ENCODE measurements around the gene FBXO30.

The FBXO30 gene

DNA sequence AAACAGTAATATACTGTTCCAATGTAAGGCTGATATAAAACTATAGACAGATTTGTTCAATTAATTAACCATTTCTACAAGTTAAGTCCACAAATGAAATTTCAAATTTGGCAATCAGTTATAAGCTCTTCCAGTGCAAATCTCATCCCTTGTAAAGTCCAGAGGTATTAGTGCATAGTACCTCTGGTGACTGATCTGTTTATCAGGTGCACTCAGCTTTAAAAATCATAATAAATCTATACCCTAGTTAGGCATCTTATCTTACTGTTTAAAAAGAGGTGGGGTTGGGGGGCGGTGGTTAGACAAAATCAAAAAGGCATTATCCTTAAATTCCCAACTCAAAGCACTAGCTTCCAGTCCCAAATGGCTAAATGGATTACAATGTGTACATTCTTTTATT lies 2.9 kb downstream of the FBXO30 start:
- Histone ChIP-seq H3K27me3 (no peaks in the 10 kb centered on the region), H3K9me3 (no peaks in the 10 kb centered on the region), H3K4me3 (ENCODE audit: low read depth in 1 of 2, low read length in 1 of 2) (no peak overlapping the region), H3K36me3 (no peaks in the 10 kb centered on the region), H3K27ac (no peak overlapping the region), H3K4me1 (ENCODE audit: control insufficient read depth in 1 of 2, insufficient read depth in 1 of 2, low read depth in 1 of 2, low read length in 1 of 2) (peaks cover 27 to 34% of the 10 kb centered on the region in 2 experiments)
- TF ChIP-seq, protein P1, sequence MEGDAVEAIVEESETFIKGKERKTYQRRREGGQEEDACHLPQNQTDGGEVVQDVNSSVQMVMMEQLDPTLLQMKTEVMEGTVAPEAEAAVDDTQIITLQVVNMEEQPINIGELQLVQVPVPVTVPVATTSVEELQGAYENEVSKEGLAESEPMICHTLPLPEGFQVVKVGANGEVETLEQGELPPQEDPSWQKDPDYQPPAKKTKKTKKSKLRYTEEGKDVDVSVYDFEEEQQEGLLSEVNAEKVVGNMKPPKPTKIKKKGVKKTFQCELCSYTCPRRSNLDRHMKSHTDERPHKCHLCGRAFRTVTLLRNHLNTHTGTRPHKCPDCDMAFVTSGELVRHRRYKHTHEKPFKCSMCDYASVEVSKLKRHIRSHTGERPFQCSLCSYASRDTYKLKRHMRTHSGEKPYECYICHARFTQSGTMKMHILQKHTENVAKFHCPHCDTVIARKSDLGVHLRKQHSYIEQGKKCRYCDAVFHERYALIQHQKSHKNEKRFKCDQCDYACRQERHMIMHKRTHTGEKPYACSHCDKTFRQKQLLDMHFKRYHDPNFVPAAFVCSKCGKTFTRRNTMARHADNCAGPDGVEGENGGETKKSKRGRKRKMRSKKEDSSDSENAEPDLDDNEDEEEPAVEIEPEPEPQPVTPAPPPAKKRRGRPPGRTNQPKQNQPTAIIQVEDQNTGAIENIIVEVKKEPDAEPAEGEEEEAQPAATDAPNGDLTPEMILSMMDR (IDR thresholded peaks at IDR 0.05): no peak

DNA sequence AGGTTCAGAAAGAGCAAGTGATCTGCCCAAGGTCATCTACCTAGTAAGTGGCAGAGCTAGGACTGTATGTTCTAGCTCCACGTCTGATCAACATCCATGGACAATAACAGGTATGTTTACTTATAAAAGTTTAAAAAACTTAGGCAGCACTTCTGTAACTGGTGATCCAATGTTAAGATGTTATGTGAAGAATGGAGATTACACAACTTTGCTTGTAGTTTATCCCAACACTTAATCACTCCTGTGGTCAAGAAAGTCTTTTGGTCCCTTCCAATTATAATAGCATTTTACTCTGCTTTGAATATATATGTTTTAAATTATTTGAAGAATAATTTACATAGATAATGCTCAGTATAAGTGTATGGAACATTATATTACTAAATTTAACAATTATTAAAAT lies 4.8 kb downstream of the FBXO30 start:
- Histone ChIP-seq H3K4me3 (ENCODE audit: low read depth in 1 of 2, low read length in 1 of 2) (no peak overlapping the region), H3K36me3 (peaks cover 14% of the 10 kb centered on the region), H3K4me1 (ENCODE audit: control insufficient read depth in 1 of 2, insufficient read depth in 1 of 2, low read depth in 1 of 2, low read length in 1 of 2) (peaks cover 16 to 23% of the 10 kb centered on the region in 2 experiments), H3K9me3 (no peaks in the 10 kb centered on the region), H3K27me3 (no peaks in the 10 kb centered on the region), H3K27ac (no peak overlapping the region)
- TF ChIP-seq, protein P1 (IDR thresholded peaks at IDR 0.05): no peak

DNA sequence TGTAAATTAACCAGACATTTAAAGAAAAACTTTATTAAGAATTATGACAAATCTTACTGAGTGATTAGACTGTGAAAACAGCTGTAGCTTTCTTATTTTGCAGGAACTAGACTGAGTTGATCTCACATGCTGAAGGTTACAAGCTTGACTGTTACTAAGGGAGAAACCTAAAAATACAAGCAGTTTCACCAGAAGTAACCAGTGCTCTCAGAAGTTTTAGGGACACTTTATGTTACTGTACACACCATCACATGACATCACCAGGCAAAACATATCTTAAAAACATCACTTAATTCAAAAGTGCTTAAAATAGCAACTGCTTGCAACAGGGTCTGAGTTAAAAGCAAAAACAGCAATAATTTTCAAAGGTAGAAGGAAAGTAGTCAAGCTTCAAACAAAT lies 5.4 kb downstream of the FBXO30 start:
- peaks cover 16 to 23% of the 10 kb centered on the region in 2 experiments for H3K4me1 ChIP-seq (ENCODE audit: control insufficient read depth in 1 of 2, insufficient read depth in 1 of 2, low read depth in 1 of 2, low read length in 1 of 2)
- H3K27me3 ChIP-seq: no peaks in the 10 kb centered on the region
- H3K9me3 ChIP-seq: no peaks in the 10 kb centered on the region
- H3K36me3 ChIP-seq: peaks cover 20% of the 10 kb centered on the region
- H3K4me3 ChIP-seq (ENCODE audit: low read depth in 1 of 2, low read length in 1 of 2): no peak overlapping the region
- TF ChIP-seq, protein P1 (IDR thresholded peaks at IDR 0.05): no peak
- no peak overlapping the region for H3K27ac ChIP-seq

DNA sequence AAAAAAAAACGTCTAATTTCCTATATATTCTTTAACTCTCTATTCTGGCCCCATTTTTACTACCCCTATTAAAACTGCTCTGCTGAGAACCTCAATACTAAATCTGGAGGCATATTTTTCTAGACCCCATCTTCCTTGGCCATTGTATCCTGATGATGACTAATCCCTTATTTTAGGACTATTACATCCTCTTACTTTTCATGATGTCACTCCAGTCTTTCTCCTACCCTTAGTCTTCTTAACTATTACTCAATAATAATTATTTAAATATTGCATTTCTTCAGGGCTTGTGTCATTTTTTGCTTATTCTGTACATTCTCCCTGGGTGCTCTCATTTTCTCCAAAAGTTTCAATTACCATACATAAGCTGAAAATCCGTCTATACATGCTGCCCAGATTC lies 6.4 kb downstream of the FBXO30 start:
- Histone ChIP-seq H3K9me3 (no peaks in the 10 kb centered on the region), H3K27me3 (no peaks in the 10 kb centered on the region), H3K4me3 (ENCODE audit: low read depth in 1 of 2, low read length in 1 of 2) (no peak overlapping the region), H3K4me1 (ENCODE audit: control insufficient read depth in 1 of 2, insufficient read depth in 1 of 2, low read depth in 1 of 2, low read length in 1 of 2) (peaks cover 9 to 16% of the 10 kb centered on the region in 2 experiments), H3K36me3 (peaks cover 28% of the 10 kb centered on the region), H3K27ac (no peak overlapping the region)
- TF ChIP-seq, protein P1 (IDR thresholded peaks at IDR 0.05): no peak

DNA sequence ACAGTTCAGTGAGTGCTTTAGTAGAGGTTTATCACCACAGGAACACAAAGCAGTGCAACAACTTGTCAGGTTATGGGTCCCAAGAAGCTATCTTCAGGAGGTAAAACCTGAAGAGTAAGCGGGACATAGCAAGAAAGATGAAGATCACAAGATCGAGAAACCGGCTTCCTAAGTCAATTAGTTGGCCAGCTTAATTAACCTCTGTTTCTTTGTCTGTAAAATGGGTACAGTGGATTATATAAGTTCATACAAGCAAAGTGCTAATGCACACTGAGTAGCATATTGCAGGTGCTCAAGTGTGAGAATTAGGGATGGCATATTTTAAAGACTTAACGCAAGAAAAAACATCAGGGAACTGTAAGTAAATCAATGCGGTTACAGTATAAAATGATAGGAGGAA lies 12.5 kb downstream of the FBXO30 start:
- no peak overlapping the region for H3K4me3 ChIP-seq (ENCODE audit: low read depth in 1 of 2, low read length in 1 of 2)

More for the DNA sequence above, 12.5 kb downstream of the FBXO30 start:
- Histone ChIP-seq H3K27ac (no peak overlapping the region), H3K27me3 (no peaks in the 10 kb centered on the region), H3K4me1 (ENCODE audit: control insufficient read depth in 1 of 2, insufficient read depth in 1 of 2, low read depth in 1 of 2, low read length in 1 of 2) (no peaks in the 10 kb centered on the region), H3K36me3 (peaks cover 56% of the 10 kb centered on the region), H3K9me3 (no peaks in the 10 kb centered on the region)
- TF ChIP-seq, protein P1 (IDR thresholded peaks at IDR 0.05): no peak
